Inflammatory macrophage treated with lipopolysaccharide for 4 hours (primary cell): ENCODE results near the gene ADGRB3.
"Not testable (repeated sequence)": the region's sequence is repeated elsewhere in the genome, so short reads cannot be mapped to it uniquely, and the experiment has no call there.

Experiments used
- DNase-seq: peaks from one replicate; pipeline ENCODE4 v3.0.0-alpha.2; 2020

The ADGRB3 gene

DNA sequence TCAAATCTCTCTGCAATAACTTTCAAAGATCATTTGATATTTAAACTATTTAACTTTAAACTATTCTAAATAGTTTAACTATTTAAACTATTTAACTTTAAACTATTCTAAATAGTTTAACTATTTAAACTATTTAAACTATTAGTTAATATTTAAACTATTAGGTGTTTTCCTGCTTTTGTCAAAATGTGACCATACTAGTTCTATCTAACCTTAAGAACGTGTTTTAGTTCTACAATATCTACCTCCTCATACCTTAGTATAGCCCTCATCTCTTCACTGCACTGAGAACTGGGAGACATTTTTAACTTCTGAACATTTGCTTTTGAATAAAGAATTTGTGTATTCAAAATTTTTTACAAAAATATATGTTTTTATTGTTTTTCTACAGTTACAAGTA lies 429.1 kb downstream of the ADGRB3 start:
- DNase-seq = no peak

DNA sequence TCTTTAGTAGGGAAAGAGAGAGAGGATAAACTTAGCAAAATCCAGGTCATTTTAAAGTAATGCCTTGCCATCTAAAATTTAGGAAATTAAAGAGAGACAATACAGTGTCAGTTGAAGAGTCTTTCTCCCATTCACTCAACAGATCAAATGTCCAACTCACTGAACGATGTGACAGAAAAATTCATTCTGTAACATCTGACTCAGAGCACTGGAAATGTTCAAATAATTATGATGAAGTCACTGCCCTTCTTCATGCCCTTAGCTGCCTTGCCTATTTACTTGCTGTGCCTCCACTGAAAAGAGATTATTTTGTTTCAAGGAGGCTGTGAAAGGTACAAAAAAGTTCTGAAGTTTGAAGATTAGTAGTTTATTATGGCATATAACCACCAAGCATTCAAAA lies 434.8 kb downstream of the ADGRB3 start:
- no peak for DNase-seq

DNA sequence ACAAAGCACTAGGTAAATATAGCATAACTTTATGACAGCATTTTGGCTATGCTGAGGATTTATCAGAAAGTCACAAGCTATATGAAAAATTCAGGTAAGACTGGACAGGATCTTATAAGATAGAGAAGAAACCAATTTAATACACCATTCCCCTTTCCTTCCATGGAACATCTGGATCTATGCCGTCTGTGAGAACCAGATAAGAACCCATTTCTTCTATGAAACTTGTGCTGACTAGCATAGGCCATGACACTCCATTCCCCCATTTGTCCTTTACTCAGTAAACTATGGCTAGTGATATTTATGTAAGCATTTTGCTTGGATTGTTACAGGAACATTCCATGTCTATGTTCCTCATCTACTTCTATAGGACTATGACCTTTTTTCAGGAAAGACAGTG lies 437.7 kb downstream of the ADGRB3 start:
- DNase-seq = no peak

DNA sequence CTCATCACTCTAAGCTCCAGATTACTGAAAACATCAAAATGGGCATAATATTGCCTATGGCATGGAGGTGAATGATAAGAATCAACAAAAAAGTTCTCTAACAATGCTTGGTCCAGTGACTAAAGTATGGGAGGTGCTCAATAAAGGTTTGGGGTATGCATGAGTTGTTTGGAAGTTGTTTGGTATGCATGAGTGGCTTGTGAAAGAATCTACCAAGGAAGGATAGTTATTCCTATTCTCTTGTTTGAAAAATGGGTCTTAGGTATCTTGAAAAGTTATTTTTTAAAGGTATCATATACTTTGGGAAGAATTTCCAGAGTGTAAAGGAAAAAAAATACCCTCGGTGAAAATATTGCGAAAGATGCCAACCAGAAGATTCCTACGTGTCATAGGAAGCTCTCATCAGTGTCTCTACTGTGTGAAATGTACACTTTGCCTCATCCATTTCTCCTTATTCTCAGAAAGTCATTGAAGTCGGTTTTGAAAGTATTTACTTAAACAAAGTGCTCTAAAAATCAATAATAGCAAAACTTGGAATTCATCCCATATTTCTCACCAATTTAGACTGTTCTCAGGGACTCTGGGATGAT lies 449.8 kb downstream of the ADGRB3 start:
- DNase-seq = no peak

DNA sequence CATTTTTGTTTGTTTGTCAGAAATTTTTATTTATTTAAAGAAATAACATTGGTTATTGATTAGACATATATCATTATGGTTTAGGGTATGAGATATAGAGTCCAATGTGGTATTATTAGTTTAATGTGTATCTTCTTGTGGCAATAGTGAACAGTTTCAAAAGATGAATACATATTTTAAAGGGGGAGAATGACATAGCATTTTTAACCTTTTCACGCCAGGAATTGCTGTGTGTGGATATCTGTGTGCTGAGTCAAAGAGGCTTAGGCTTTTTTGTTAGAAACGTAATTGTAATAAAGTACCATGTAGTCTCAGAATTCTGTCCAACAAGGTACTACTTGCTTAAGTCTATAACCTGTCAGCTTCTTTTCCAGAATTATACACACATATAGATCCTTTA lies 451.6 kb downstream of the ADGRB3 start:
- no peak for DNase-seq

DNA sequence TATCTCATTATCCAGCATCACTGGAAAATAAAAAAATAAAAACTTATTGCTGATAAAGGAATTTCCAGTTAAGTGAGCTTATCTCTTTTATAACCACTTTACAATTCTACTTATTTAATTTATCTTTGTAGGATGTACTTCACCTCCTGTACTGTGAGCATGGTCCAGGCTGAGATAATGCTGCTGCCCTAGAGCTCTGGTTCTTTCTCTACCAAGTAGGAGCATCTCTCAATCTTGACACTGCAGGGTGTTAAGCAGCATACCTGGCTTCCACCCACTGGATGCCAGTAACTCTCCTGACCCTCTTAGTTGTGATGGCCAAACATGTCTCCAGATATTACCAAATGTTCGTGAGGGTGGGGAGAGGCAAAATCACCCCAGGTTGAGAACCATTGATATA lies 454.5 kb downstream of the ADGRB3 start:
- DNase-seq = no peak

DNA sequence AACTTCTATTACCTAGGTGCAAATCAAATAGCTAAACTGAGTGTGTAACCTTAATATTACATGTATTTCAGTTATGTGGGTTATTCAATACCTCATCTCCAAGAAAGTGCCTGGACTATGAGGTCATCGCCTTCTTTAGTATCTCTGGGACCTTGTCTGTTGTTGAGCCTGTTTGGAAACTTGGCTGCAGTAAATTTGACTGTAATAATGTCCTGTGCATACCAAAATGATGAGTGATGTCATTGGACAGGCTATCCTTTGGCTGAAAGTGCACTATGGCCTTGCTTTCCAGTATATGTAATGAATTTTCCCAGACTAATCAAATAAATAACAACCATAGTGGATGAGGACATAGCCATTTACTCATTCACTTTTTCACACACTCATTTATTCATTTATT lies 455.1 kb downstream of the ADGRB3 start:
- no peak for DNase-seq

DNA sequence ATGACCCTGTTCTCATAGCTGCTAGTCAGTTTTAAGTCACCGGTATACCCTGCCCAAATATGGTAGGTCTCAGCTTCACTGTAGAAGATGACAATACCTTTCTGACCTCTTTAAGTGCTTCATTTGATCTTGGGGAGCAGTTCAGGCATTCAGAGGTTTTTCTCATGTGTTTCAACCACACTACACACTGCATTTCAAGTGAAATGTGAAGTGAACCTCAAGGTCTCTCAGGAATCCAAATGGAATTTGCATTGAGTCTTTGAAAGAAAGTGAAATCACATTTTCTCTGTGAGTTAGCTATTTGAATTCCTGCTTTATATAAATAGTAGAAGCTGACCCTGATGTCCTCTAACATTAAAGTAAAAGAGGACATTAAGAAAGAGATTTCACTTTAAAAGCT lies 461.6 kb downstream of the ADGRB3 start:
- DNase-seq = no peak

DNA sequence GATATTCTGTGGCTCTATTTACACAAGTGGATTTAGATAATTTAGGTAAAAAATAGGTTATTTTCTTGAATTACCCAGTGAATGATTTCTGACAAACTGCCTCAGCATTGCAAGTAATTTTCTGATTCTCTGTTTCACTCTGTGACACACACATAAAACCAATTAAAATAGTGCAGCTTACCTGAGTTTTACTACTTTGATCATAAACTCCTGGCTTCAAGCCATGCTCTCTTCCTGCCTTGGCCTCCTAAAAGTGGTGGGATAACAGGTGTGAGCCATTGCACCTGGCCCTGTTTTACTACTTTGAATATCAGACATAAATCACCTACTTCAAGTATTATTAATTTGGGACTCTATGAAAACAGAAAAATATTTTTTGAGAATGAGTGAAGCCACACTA lies 462.9 kb downstream of the ADGRB3 start:
- DNase-seq = no peak

DNA sequence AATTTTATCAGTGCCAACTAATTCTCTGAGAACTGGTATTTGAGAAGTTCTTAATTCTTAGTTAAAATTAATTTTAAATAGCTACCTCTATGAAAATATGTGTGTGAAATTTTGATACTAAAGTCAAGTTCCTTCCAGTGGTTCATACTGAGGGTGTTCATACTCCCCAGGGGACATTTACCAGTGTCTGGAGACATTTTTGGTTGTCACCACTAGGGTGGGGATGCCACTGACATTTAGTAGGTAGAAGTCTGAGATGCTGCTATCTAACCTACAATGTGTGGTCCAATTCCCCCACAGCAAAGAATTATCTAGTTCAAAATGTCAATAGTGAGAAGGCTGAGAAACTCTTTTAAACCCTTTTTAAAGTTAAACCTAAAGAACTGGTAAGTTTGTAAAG lies 463.8 kb downstream of the ADGRB3 start:
- DNase-seq = no peak

DNA sequence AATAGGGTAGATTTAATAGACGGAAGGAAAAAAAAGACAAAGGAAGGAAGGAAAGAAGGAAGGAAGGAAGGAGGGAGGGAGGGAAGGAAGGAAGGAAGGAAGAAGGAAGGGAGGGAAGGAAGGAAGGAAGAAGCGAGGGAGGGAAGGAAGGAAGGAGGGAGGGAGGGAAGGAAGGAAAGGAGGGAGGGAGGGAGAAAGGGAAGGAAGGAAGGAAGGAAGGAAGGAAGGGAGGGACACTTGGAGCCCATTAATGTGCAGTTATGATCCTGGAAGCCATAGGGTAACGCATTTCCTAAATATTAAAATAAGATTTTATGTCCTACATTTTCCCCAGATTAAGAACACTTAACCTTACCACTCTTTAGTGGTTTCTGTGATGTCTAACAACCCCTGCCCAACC lies 465.7 kb downstream of the ADGRB3 start:
- no peak for DNase-seq

DNA sequence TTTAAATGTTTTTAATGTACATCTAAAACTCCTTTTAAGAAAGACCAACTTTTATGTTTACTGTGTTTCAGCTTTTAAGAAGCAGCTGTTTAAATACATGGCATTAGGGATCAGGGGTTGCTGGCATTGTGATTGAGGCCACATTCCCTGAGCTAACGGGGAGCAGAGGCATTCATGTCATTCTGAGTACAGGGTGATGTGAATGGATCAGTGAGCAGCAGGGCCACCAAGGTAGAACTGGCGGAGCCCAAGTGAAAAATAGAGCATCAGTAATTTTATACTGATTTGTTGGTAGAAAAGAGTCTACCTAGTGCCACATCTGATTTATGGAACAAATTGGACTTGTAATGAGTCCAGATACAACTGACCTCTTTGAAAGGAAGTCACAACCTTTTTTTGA lies 467.3 kb downstream of the ADGRB3 start:
- no peak for DNase-seq

DNA sequence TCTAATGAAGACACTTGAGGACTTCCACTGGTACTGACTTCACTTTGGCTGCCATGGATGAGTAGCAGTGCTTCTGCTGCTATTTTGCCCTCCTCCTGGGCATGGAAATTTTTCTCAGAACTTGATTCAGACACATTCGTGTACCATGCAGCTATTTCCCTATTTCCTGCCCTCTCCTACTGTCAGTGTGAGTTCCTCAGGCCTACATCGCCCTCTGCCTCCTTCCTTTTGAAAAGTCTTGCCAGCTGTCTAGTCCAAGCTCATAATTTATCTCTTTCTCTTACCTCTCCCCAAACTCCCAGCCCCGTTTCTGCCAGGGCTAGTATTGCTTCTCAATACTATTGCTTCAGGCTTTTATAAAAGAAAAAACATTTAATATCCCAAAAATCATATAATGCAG lies 470.2 kb downstream of the ADGRB3 start:
- no peak for DNase-seq

DNA sequence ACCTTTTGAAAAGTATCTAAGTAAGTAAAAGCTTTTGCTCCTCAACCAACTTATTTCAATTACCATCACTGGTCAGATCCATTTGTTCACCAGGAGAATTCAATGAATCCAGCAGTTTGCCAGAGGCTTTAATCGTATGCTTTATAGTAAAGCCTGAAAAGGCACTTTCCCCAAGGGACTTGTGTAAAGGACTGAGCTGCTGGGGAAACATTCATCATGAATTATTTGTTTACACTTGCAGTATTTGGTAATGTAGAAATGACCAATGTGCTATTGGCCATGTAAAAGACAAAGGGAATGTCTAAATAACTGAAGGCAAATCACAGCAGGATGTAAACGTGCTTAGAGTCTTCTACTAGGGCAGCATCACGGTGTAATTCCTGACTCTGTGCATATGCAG lies 471.4 kb downstream of the ADGRB3 start:
- DNase-seq = no peak

DNA sequence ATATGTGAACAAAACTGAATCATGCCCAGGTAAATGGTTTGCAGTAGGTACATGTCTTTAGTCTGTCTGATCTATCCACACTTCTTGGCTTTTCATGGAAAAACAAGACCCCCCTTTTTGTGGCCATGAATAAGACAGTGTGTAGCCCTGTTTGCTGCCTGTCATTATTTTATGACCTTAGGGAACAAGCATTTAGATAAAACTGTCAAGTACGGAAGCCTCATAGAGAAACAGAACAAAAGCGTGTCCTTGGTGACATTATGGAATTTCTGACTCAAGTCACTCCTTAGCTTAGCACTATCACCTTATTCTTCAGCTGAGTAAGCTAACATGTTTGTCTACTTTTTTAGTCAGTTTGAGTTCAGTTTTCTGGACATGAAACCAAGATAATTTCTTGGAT lies 476.2 kb downstream of the ADGRB3 start:
- no peak for DNase-seq

DNA sequence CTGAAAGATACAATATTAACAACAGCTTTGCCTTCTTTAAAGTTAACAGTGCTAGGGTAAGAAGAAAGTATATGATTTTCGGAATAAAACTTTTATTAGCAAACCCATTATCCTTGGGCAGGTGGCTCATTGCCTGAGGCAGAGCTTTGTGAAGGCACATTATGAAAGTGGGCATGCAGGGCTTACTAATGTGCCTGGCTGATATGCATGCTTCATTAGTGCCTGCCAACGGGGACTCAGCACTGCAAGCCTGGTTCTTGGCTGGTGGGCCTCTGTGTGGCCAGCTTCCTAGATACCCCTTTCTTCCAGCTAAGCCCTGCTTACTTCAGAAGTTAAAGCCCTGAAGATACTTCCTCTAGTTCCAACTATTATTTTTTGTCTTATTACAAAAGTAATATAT lies 481.6 kb downstream of the ADGRB3 start:
- no peak for DNase-seq

DNA sequence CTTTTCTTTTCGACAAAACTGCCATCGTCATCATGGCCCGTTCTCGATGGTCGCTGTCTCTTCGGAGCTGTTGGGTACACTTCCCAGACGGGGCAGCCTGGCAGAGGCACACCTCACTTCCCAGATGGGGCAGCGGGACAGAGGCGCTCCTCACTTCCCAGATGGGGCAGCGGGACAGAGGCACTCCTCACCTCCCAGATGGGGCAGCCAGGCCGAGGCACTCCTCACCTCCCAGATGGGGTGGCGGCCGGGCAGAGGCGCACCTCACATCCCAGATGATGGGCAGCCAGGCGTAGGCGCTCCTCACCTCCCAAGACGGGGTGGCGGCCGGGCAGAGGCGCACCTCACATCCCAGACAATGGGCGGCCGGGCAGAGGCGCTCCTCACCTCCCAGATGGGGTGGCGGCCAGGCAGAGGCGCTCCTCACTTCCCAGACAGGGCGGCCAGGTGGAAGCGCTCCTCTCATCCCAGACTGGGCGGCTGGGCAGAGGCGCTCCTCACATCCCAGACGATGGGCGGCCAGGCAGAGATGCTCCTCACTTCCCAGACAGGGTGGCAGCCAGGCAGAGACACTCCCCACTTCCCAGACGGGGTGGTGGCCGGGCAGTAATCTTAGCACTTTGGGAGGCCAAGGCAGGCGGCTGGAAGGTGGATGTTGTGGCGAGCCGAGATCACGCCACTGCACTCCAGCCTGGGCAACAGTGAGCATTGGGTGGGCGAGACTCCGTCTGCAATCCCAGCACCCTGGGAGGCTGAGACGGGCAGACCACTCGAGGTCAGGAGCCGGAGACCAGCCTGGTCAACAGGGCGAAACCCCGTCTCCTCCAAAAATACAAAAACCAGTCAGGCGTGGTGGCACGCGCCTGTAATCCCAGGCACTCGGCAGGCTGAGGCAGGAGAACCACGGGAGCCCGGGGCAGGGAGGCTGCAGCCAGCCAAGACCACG lies 486.7 kb downstream of the ADGRB3 start:
- DNase-seq = not testable (repeated sequence)

DNA sequence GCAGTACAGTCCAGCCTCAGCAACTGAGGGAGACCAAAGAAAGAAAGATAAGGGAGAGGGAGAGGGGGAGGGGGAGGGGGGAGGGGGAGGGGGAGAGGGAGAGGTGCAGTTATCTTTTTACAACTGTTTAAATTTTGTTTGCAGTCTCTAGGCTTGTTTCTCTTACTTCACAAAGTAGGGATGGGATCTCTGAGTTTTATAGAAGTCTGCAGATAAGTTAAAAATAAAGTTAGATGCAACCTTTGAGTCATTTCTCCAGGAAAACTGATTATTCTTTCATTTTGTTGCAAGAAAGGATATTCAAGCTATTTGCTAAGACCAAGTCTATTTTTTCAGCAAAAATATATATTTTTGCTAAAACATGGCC lies 487.3 kb downstream of the ADGRB3 start:
- no peak for DNase-seq

DNA sequence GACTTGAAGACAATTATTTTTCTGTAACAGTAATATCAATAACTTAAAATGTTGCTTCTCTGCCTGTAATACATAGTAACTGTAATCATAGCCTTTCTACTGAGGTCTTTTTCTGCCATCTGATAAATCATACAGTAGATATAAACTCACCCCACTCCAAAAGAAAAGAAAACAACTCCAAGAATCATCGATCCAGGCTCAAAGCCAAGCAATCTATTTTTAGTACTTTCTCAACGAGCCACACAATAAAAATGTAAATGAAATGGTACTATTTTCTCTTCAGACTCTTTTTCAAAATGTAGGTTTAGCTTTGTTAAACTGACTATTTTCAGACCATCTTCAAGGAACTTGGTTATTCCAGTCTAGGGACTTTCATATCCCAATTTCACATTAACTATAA lies 493.3 kb downstream of the ADGRB3 start:
- no peak for DNase-seq

DNA sequence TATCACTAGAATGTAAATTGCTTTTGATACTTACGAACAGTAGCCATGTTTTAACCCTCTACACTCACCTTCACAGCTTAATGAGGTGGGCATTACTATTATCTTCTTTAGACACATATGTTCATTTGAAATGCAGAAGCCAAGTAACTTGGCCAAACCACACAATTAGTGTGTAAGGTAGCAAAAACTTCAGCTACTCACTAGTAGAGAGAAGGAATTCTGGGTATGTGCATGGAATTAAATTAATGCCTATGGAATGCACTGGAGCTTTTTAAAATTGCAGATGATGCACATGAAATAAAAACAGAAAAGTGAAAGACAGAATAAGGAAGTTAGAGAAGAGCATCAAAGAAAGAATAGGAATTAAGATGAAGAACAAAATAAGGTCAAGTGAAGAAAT lies 494.0 kb downstream of the ADGRB3 start:
- no peak for DNase-seq

DNA sequence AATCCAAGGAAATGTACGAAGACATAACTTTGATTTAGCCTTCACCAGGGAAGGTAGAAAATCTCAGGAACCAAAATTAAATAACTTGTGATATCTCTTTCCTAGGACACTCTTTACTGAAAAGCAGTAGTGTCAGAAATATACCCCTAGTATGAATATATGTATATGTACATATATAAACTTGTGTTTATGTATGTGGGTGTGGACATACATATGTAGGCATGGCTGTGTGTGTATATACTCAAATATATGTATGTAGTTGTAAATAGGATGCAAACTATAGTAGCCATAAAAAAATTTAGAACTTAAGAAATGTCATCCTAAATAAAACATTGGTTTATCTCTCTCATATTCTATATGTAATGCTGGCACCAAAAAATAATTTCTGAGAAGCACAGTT lies 500.8 kb downstream of the ADGRB3 start:
- no peak for DNase-seq

DNA sequence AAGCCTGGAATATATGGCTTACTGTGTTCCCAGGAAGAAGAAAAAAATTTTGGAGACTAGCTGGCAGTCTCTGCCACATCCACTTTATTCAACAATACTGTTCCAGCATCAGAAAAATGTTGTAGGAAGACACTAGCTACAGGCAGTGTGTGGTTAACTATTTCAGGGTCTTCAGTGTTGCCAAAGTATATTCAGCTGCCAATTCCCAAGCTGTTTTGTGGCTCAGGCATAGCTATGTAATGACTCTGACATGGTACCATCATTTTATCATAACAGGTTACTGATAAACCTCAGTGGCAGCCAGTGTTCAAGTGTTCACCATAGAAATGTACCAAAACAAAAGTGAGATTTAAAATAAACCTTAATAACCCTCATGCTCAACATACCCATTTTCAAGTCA lies 503.1 kb downstream of the ADGRB3 start:
- DNase-seq = no peak

DNA sequence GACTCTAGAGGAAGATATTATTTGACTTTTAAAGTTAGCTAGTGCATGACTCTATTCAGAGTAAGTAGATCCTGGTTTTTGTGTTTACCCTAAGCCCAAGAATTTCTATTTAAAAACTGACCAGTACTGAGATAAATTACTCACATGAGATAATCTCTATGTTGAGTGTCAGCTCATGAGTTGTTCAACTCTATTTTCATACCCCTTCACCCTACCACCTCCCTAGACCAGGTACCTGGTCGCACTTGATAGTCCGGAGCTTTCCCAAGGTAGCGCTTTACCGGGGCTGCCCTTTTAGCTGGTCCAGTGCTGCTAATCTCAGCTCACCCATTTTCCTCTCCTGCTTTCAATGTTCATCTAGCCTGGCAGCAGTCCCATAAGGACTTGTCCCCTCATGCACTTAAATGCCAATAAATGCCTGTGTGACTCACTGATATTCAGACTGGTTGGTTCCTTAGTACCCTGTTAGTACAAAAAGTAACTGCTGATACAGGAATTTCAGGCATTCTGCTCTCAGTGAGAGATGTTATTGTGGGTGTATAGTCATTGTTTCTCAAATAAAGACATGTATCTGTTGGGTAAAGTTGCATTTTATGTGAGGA lies 503.9 kb downstream of the ADGRB3 start:
- DNase-seq = no peak

DNA sequence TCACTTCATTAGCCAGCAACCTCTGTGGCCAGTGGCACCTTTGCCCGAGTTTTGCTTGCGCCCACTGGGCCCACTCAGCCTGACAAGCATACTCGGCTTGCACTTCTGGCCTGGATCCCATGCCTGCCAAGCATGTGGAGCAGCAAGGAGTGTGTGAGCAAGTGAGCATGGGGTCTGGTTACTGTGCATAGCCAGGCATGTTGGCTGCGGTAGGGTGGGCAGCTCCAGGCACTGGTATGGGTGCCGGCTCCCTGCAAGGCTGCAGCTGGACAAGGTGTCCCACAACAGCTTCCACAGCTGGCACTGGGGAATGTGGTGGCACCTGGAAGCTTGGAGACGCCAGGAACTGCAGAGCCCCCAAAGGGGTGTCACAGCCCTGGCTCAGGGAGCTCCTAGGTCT lies 510.0 kb downstream of the ADGRB3 start:
- DNase-seq = no peak
